Lung (tissue), 12 donors: Measurements from ENCODE around the gene PLD4. TPM values are rescaled to one million over a fixed set of nuclear protein-coding genes. Genes with fewer than 3 reads are reported as not detected.

ENCODE experiments used
- ATAC-seq: fragments of 200-7000 bp; cut with Tn5 transposase; one replicate; pipeline ENCODE4 v1.9.1; 2020; ENCODE audit warnings: moderate number of reproducible peaks; ENCODE audit not compliant: insufficient read depth, low FRiP score
- DNase-seq, 3 donors: peaks; one replicate each; pipeline ENCODE4 v3.0.0-alpha.2; 2013 to 2017
- H3K27ac ChIP-seq, 2 donors: one replicate each; pipeline ENCODE4 v1.5.1; 2013; ENCODE audit warnings: mild to moderate bottlenecking in 2 of 2, moderate library complexity in 2 of 2, control low read depth in 1 of 2, inconsistent platforms in 1 of 2, low read depth in 1 of 2, low read length in 1 of 2
- H3K27me3 ChIP-seq, 3 donors: one replicate each; pipeline ENCODE4 v1.5.1; 2013; ENCODE audit warnings: low read length in 2 of 3; ENCODE audit not compliant: control insufficient read depth in 3 of 3, insufficient read depth in 3 of 3
- H3K36me3 ChIP-seq, 4 donors: one replicate each; pipeline ENCODE4 v1.5.1; 2013; ENCODE audit warnings: low read length in 4 of 4, mild to moderate bottlenecking in 1 of 4, moderate library complexity in 1 of 4; ENCODE audit not compliant: control insufficient read depth in 4 of 4, insufficient read depth in 4 of 4
- H3K4me1 ChIP-seq, 5 donors: one replicate each; pipeline ENCODE4 v1.5.1; 2013; ENCODE audit warnings: low read length in 5 of 5, mild to moderate bottlenecking in 2 of 5, moderate library complexity in 1 of 5; ENCODE audit not compliant: control insufficient read depth in 5 of 5, insufficient read depth in 5 of 5
- H3K4me3 ChIP-seq: one replicate; pipeline ENCODE4 v1.5.1; 2013; ENCODE audit warnings: mild to moderate bottlenecking, control low read depth, moderate library complexity
- H3K9ac ChIP-seq, 2 donors: one replicate each; pipeline ENCODE4 v1.5.1; 2013; ENCODE audit warnings: low read length in 2 of 2, control low read depth in 1 of 2; ENCODE audit not compliant: insufficient read depth in 1 of 2
- H3K9me3 ChIP-seq, 4 donors: one replicate each; pipeline ENCODE4 v1.5.1; 2013; ENCODE audit warnings: low read length in 3 of 4, mild to moderate bottlenecking in 1 of 4, moderate library complexity in 1 of 4; ENCODE audit not compliant: control insufficient read depth in 4 of 4, insufficient read depth in 3 of 4
- CTCF ChIP-seq: IDR thresholded peaks from 2 replicates; pipeline ENCODE4 v1.5.1; 2012; ENCODE audit warnings: mild to moderate bottlenecking; ENCODE audit errors: control extremely low read depth, extremely low read depth
- WGBS, 2 donors: extraction: QIAGEN DNeasy Blood & Tissue Kit; methylation state at CpG; one replicate each; pipeline ENCODE4 v1.1.7; 2013; 5-methylcytosine and 5-hydroxymethylcytosine counted together
- polyA plus RNA-seq, 2 donors: library from polyadenylated mRNA; stranded (reverse); fragments of 200-250 nt; gene quantifications; one replicate each; pipeline ENCODE4 v1.2.1, GENCODE V29; 2013
- total RNA-seq, 2 donors: library from RNA; depleted of rRNA in 1 of 2; stranded (reverse); fragments of >200 nt in 1 of 2; gene quantifications; one replicate each; pipeline ENCODE4 v1.2.1, GENCODE V29; 2014 to 2021
- donor health status: control.
- donor health status: control.
- donor health status: Bipolar disorder and iron deficiency.
- donor health status: healthy.
- donor health status: DM: yes; HTN: yes; CAD: no.

Gene PLD4
- total and polyA plus RNA-seq, 4 donors, result 0.71 to 6.3 (median 0.88) TPM

- ATAC-seq (no peak), DNase-seq (peak in 1 of 3 donors; percentile 9)
- no peak for TF ChIP-seq CTCF
- Histone ChIP-seq H3K36me3 (no peaks in the 10 kb centered on the region), H3K9me3 (no peaks in the 10 kb centered on the region), H3K4me3 (no peak overlapping the region), H3K27me3 (peaks cover 0 to 2% (median 0%) of the 10 kb centered on the region in 3 donors), H3K9ac (no peak overlapping the region), H3K27ac (no peak overlapping the region), H3K4me1 (peaks cover 3 to 47% (median 5%) of the 10 kb centered on the region in 5 donors)
- 55 to 56% methylated on average over 21 of the region's 21 CpGs for WGBS, 2 donors
Observed at GRCh38 chr14:104975481-104976197, 51.0 kb downstream of the PLD4 start.

- H3K9ac ChIP-seq, result no peak overlapping the region
- H3K27me3 ChIP-seq, result peaks cover 0 to 2% (median 0%) of the 10 kb centered on the region in 3 donors
- WGBS, 2 donors, result 43 to 48% methylated on average over 19 to 21 of the region's 21 CpGs
- H3K36me3 ChIP-seq, result no peaks in the 10 kb centered on the region
- no peak overlapping the region for H3K27ac ChIP-seq
- DNase-seq, result peak; percentile 66 to 80 (median 73)
- H3K4me1 ChIP-seq, result peaks cover 3 to 47% (median 5%) of the 10 kb centered on the region in 5 donors
- no peaks in the 10 kb centered on the region for H3K9me3 ChIP-seq
- TF ChIP-seq CTCF, result peak; percentile 91
- H3K4me3 ChIP-seq, result no peak overlapping the region
- ATAC-seq, result peak; percentile 45
Observed at GRCh38 chr14:104976198-104977007, 51.7 kb downstream of the PLD4 start.

- Histone ChIP-seq H3K27ac (no peak overlapping the region), H3K4me1 (peaks cover 3 to 42% (median 5%) of the 10 kb centered on the region in 5 donors), H3K4me3 (no peak overlapping the region), H3K9me3 (no peaks in the 10 kb centered on the region), H3K9ac (no peak overlapping the region), H3K36me3 (no peaks in the 10 kb centered on the region), H3K27me3 (peaks cover 0 to 2% (median 0%) of the 10 kb centered on the region in 3 donors)
- no peak for ATAC-seq
- no peak for TF ChIP-seq CTCF
- no peak for DNase-seq
- WGBS, 2 donors, result 69 to 74% methylated on average over 10 to 11 of the region's 11 CpGs
Observed at GRCh38 chr14:104977008-104977680, 52.5 kb downstream of the PLD4 start.
